Heart right ventricle (tissue), 16 donors: ENCODE results near the gene PREX1. TPM values are rescaled to one million over a fixed set of nuclear protein-coding genes. Genes with fewer than 3 reads are reported as not detected.
"Not testable (repeated sequence)": the region's sequence is repeated elsewhere in the genome, so short reads cannot be mapped to it uniquely, and the experiment has no call there.

ENCODE experiments used
- ATAC-seq, 8 donors: fragments of 200-7000 bp; cut with Tn5 transposase; one replicate each; pipeline ENCODE4 v1.9.1; 2020; ENCODE audit warnings: mild to moderate bottlenecking in 8 of 8, moderate library complexity in 8 of 8, moderate number of reproducible peaks in 1 of 8
- DNase-seq, 2 donors: peaks; one replicate each; pipeline ENCODE4 v3.0.0-alpha.2; 2020
- H3K27ac ChIP-seq, 10 donors: fragments of 200-600 bp; sonication (generic) in 2 of 10; one replicate each; pipeline versions ENCODE4 v1.5.0 to v1.8.0; 2020 to 2022; ENCODE audit warnings: mild to moderate bottlenecking in 3 of 10
- H3K27me3 ChIP-seq, 7 donors: fragments of 200-600 bp; one replicate each; pipeline ENCODE4 v1.8.0; 2021 to 2022; ENCODE audit warnings: mild to moderate bottlenecking in 2 of 7
- H3K36me3 ChIP-seq, 9 donors: fragments of 200-600 bp; sonication (generic) in 1 of 9; one replicate each; pipeline versions ENCODE4 v1.5.0 to v1.8.0; 2020 to 2022; ENCODE audit warnings: mild to moderate bottlenecking in 2 of 9
- H3K4me1 ChIP-seq, 9 donors: fragments of 200-600 bp; sonication (generic) in 1 of 9; one replicate each; pipeline versions ENCODE4 v1.5.0 to v1.8.0; 2020 to 2022; ENCODE audit warnings: mild to moderate bottlenecking in 4 of 9
- H3K4me3 ChIP-seq, 10 donors: fragments of 200-600 bp; sonication (generic) in 2 of 10; one replicate each; pipeline versions ENCODE4 v1.5.0 to v1.8.0; 2020 to 2022; ENCODE audit warnings: mild to moderate bottlenecking in 7 of 10, moderate library complexity in 2 of 10
- H3K9me3 ChIP-seq, 11 donors: fragments of 200-600 bp in 10 of 11; sonication (generic) in 2 of 11; one replicate each; pipeline versions ENCODE4 v1.5.0 to v1.8.0; 2013 to 2022; ENCODE audit warnings: mild to moderate bottlenecking in 2 of 11, control low read depth in 1 of 11, moderate library complexity in 1 of 11
- CTCF ChIP-seq, 9 donors: fragments of 200-600 bp; sonication (generic) in 2 of 9; IDR thresholded peaks; one replicate each; pipeline versions ENCODE4 v1.5.0 to v1.8.0; 2021 to 2022; ENCODE audit warnings: antibody characterized with exemption in 9 of 9, mild to moderate bottlenecking in 5 of 9, moderate library complexity in 1 of 9
- WGBS, 2 donors: extraction: QIAGEN DNeasy Blood & Tissue Kit; methylation state at CpG; one replicate each; pipeline ENCODE4 v1.1.7; 2013; ENCODE audit warnings: inconsistent platforms in 1 of 2; 5-methylcytosine and 5-hydroxymethylcytosine counted together
- intact Hi-C, 10 donors: fragments of 100-400 bp; cut with DNase I; formaldehyde crosslinking; loops; one replicate each; pipeline versions ENCODE4 v1.11.1 to v1.14.2; 2022
- polyA plus RNA-seq, 2 donors: library from polyadenylated mRNA; stranded (reverse); fragments of 200-250 nt; gene quantifications; one replicate each; pipeline ENCODE4 v1.2.3, GENCODE V29; 2013
- total RNA-seq, 10 donors: library from RNA; stranded (reverse); fragmentation: NEBNext Ultra II Directional in 3 of 10; extraction: Animal tissue kit (Norgen Biotek cat#: 25700) in 3 of 10; gene quantifications; one replicate each; pipeline versions ENCODE4 v1.2.1 to v1.2.4, GENCODE V29; 2021 to 2023
- donor health status: Arrhythmogenic right ventricular cardiomyopathy.
- donor health status: ischemic (EF 13 %, LVEDD 7.1; RV severe dilation, severe dysfunction).
- donor health status: healthy with polysubstance abuse.
- donor health status: DM: no; HTN: yes; CAD: no.
- donor health status: DM: no; HTN: no; CAD: no.
- donor health status: ischemic (EF 25% LVEDD 6.9; RV normal size, moderate dysfunction).
- donor health status: ischemic (EF 25% LVEDD 5.7; RV mildly dilated, moderate dysfunction).
- donor health status: healthy.
- donor health status: DM: yes; HTN: yes; CAD: no.
- donor health status: Ischemic cardiomyopathy.
- donor health status: ischemic (EF 35%, LVEDD 5.7; RV mildly dilated, moderate dysfunction).
- donor health status: nonischemic (EF 11% LVEDD 7.7; RV severe dilation, severe dysfunction).
- donor health status: DM: yes; HTN: yes; CAD: no.
- donor health status: PGD.
- donor health status: ischemic (EF 29% LVEDD 5.4; RV normal size, mild dysfunction).
- donor health status: nonischemic (EF 23%, LVEDD 6.1; RV moderate dilation, normal function).

The PREX1 gene
- total and polyA plus RNA-seq, 12 donors = 4.6 to 23.4 (median 8.8) TPM

DNA sequence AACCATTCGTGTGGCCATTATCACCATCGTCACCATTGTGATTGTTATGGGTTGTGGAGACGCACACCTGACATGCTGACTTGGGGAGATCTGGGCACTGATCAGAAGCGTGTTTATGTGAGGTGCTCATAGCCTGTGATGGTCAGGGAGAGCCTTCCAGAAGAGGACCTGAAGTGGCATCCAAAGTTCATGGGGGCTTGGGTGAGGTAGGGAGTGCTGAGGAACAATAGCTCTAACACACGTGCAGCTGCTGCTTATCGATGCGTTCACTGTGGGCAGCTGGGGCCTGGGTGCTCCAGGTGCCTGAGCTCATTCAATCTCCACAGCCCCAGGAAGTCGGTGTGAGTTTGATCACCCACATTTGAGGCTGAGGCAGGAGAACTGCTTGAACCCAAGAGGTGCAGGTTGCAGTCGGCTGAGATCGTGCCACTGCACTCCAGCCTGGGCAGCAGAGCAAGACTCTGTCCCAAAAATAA, 227.3 kb downstream of the PREX1 start:
- H3K36me3 ChIP-seq = no peaks in the 10 kb centered on the region
- H3K9me3 ChIP-seq = peaks cover 0 to 9% (median 0%) of the 10 kb centered on the region in 11 donors
- intact Hi-C loops = no loop called here
- no peak overlapping the region for H3K4me3 ChIP-seq
- no peak for TF ChIP-seq CTCF (IDR thresholded peaks at IDR 0.05)
- no peaks in the 10 kb centered on the region for H3K4me1 ChIP-seq
- no peak for ATAC-seq
- no peak overlapping the region for H3K27ac ChIP-seq
- peaks cover 0 to 12% (median 0%) of the 10 kb centered on the region in 7 donors for H3K27me3 ChIP-seq
- WGBS, 2 donors = 86 to 87% methylated on average over 10 of the region's 10 CpGs
- no peak for DNase-seq

DNA sequence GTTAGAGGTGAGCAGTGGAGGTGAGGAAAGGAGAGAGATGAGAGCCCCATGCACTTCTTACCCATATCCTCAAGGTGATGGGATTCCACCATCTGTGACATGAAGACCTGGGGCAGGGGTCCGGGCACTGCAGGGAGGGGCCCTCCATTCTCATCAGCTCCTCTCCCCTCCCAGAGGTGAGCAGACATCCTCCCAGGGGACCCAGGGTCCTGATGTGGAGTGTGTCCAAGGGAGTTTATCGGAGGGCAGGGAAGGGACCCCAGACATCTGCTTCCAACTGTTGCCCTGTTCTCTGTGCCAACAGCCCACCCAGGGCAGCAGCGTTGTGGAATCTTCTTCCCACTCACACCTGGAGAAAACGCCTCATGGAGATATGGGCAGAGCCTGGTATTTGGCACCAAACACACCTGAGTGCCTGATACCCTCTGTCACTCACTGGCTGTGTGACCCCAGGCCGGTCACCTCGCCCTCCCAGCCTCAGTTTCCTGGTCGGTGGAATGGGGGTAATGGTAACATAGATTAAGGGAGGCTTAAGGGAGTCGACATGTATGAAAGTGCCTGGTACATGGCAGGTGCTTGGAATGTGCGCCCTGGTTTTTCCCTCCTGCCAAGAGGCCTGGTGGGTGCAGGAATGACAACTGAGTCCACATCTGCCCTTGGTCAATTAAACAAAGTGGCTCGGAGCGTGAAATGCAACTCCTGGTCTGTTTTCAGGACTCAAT, 227.9 kb downstream of the PREX1 start:
- Histone ChIP-seq H3K9me3 (peaks cover 0 to 9% (median 0%) of the 10 kb centered on the region in 11 donors), H3K4me1 (no peaks in the 10 kb centered on the region), H3K36me3 (no peaks in the 10 kb centered on the region), H3K4me3 (no peak overlapping the region), H3K27me3 (peaks cover 0 to 6% (median 0%) of the 10 kb centered on the region in 7 donors), H3K27ac (no peak overlapping the region)
- intact Hi-C loops = loop anchor here in 1 of 10 donors (2.0 kb wide), 1 partner anchor 385 kb away; no protein-coding TSS in a partner anchor
- TF ChIP-seq CTCF (IDR thresholded peaks at IDR 0.05) = no peak
- no peak for ATAC-seq
- WGBS, 2 donors = 87 to 89% methylated on average over 11 of the region's 11 CpGs
- no peak for DNase-seq

- H3K4me1 ChIP-seq = no peaks in the 10 kb centered on the region
- ATAC-seq (no peak), DNase-seq (no peak)
- H3K27ac ChIP-seq = no peak overlapping the region
- WGBS, 2 donors = 79 to 88% methylated on average over 7 of the region's 7 CpGs
- H3K27me3 ChIP-seq = peaks cover 0 to 5% (median 0%) of the 10 kb centered on the region in 7 donors
- H3K4me3 ChIP-seq = no peak overlapping the region
- peaks cover 0 to 9% (median 0%) of the 10 kb centered on the region in 11 donors for H3K9me3 ChIP-seq
- no peaks in the 10 kb centered on the region for H3K36me3 ChIP-seq
- no peak for TF ChIP-seq CTCF (IDR thresholded peaks at IDR 0.05)
- intact Hi-C loops = loop anchor here in 1 of 10 donors (2.0 kb wide), 1 partner anchor 384 kb away; no protein-coding TSS in a partner anchor
Observed at GRCh38 chr20:48599106-48599747, 228.6 kb downstream of the PREX1 start.

DNA sequence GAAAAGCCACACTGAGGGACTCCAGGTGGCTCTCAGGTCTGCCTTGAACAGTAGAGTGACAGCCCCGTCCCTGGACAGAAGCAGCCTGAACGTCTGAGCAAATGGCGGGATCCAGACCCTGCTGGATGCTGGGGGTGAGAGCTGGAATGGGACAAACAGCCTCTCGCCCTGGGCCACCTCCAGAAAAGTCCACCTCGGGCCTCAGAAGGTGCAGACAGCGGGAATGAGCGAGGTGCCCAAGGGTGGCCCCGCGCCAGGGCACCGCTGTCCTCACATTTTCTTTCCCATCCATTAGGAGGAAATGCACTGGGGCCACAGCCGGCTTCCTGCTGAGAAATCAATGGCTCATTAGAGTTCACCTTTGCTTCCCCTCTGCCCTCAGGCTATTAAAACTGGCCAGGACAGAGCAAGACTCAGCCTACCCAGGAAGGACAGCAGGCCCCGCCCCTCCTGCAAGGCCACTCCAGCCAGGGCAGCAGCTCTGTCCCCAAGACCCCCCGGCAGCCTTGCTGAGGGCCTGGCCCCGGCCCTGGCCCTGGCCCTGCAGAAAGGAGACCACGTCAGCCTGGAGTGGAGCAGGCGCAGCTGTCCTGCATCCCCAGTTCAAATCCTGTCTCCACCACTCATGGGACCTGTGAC, 229.4 kb downstream of the PREX1 start:
- H3K27ac ChIP-seq, H3K36me3 ChIP-seq, DNase-seq, H3K27me3 ChIP-seq, H3K4me1 ChIP-seq, H3K9me3 ChIP-seq, ATAC-seq, H3K4me3 ChIP-seq: not testable (repeated sequence)
- 69 to 74% methylated on average over 16 of the region's 16 CpGs for WGBS, 2 donors
- intact Hi-C loops = loop anchor here in 1 of 10 donors (2.0 kb wide), 1 partner anchor 384 kb away; no protein-coding TSS in a partner anchor
